ENCODE results near the gene NME1. TPM values are rescaled to one million over a fixed set of nuclear protein-coding genes. Genes with fewer than 3 reads are reported as not detected.

NME1 gene
- total and polyA plus RNA-seq, 2 donors from 2014 or later, result 55.9 to 112 TPM

GRCh38 chr17:51189162-51189561, 35.8 kb downstream of the NME1 start:
- intact Hi-C loops (cut with DNase I), result no loop called here
- peaks cover 7 to 21% (median 14%) of the 10 kb centered on the region in 3 donors for H3K36me3 ChIP-seq (ENCODE audit: control insufficient read depth in 2 of 3, insufficient read depth in 3 of 3, low read length in 3 of 3)
- no peak for FAIRE-seq
- H3K4me3 ChIP-seq (ENCODE audit: low read length in 3 of 3), result no peak overlapping the region
- H3K4me1 ChIP-seq (ENCODE audit: control insufficient read depth in 2 of 3, insufficient read depth in 2 of 3, low read depth in 1 of 3, low read length in 3 of 3), result no peaks in the 10 kb centered on the region
- H3K27me3 ChIP-seq (ENCODE audit: control insufficient read depth, insufficient read depth, low read length), result no peaks in the 10 kb centered on the region
- no peaks in the 10 kb centered on the region for H3K9me3 ChIP-seq (ENCODE audit: control insufficient read depth in 2 of 3, insufficient read depth in 1 of 3, low read length in 3 of 3)
- no peak overlapping the region for H3K27ac ChIP-seq (ENCODE audit: low read depth in 2 of 2, low read length in 2 of 2)
- no peak for TF ChIP-seq CTCF (IDR thresholded peaks at IDR 0.05; ENCODE audit: borderline replicate concordance, extremely low read depth, insufficient read depth)
- no peak for DNase-seq
- no peak overlapping the region for H3K9ac ChIP-seq (ENCODE audit: low read length in 3 of 3)

- intact Hi-C loops (cut with DNase I), result no loop called here
- DNase-seq (no peak), FAIRE-seq (no peak)
- H3K27ac ChIP-seq (ENCODE audit: low read depth in 2 of 2, low read length in 2 of 2), result no peak overlapping the region
- TF ChIP-seq CTCF (IDR thresholded peaks at IDR 0.05; ENCODE audit: borderline replicate concordance, extremely low read depth, insufficient read depth), result no peak
- no peak overlapping the region for H3K4me3 ChIP-seq (ENCODE audit: low read length in 3 of 3)
- no peak overlapping the region for H3K9ac ChIP-seq (ENCODE audit: low read length in 3 of 3)
- H3K27me3 ChIP-seq (ENCODE audit: control insufficient read depth, insufficient read depth, low read length), result no peaks in the 10 kb centered on the region
- H3K9me3 ChIP-seq (ENCODE audit: control insufficient read depth in 2 of 3, insufficient read depth in 1 of 3, low read length in 3 of 3), result no peaks in the 10 kb centered on the region
- H3K4me1 ChIP-seq (ENCODE audit: control insufficient read depth in 2 of 3, insufficient read depth in 2 of 3, low read depth in 1 of 3, low read length in 3 of 3), result no peaks in the 10 kb centered on the region
- peaks cover 6 to 23% (median 14%) of the 10 kb centered on the region in 3 donors for H3K36me3 ChIP-seq (ENCODE audit: control insufficient read depth in 2 of 3, insufficient read depth in 3 of 3, low read length in 3 of 3)
These were observed 36.3 kb downstream of the NME1 start for GRCh38 chr17:51189628-51190027.

- Histone ChIP-seq H3K27me3 (ENCODE audit: control insufficient read depth, insufficient read depth, low read length) (no peaks in the 10 kb centered on the region), H3K4me3 (ENCODE audit: low read length in 3 of 3) (no peak overlapping the region), H3K9ac (ENCODE audit: low read length in 3 of 3) (no peak overlapping the region), H3K4me1 (ENCODE audit: control insufficient read depth in 2 of 3, insufficient read depth in 2 of 3, low read depth in 1 of 3, low read length in 3 of 3) (no peaks in the 10 kb centered on the region), H3K36me3 (ENCODE audit: control insufficient read depth in 2 of 3, insufficient read depth in 3 of 3, low read length in 3 of 3) (peaks cover 10 to 33% (median 17%) of the 10 kb centered on the region in 3 donors), H3K9me3 (ENCODE audit: control insufficient read depth in 2 of 3, insufficient read depth in 1 of 3, low read length in 3 of 3) (no peaks in the 10 kb centered on the region), H3K27ac (ENCODE audit: low read depth in 2 of 2, low read length in 2 of 2) (no peak overlapping the region)
- intact Hi-C loops (cut with DNase I), result no loop called here
- FAIRE-seq (no peak), DNase-seq (no peak)
- no peak for TF ChIP-seq CTCF (IDR thresholded peaks at IDR 0.05; ENCODE audit: borderline replicate concordance, extremely low read depth, insufficient read depth)
These were observed 38.5 kb downstream of the NME1 start for GRCh38 chr17:51191895-51192294.

- H3K27me3 ChIP-seq (ENCODE audit: control insufficient read depth, insufficient read depth, low read length), result no peaks in the 10 kb centered on the region
- no peak overlapping the region for H3K4me3 ChIP-seq (ENCODE audit: low read length in 3 of 3)
- H3K9ac ChIP-seq (ENCODE audit: low read length in 3 of 3), result no peak overlapping the region
- FAIRE-seq, result no peak
- H3K9me3 ChIP-seq (ENCODE audit: control insufficient read depth in 2 of 3, insufficient read depth in 1 of 3, low read length in 3 of 3), result no peaks in the 10 kb centered on the region
- H3K36me3 ChIP-seq (ENCODE audit: control insufficient read depth in 2 of 3, insufficient read depth in 3 of 3, low read length in 3 of 3), result peaks cover 20 to 43% (median 27%) of the 10 kb centered on the region in 3 donors
- intact Hi-C loops (cut with DNase I), result no loop called here
- no peak overlapping the region for H3K27ac ChIP-seq (ENCODE audit: low read depth in 2 of 2, low read length in 2 of 2)
- H3K4me1 ChIP-seq (ENCODE audit: control insufficient read depth in 2 of 3, insufficient read depth in 2 of 3, low read depth in 1 of 3, low read length in 3 of 3), result no peaks in the 10 kb centered on the region
- DNase-seq, result no peak
- TF ChIP-seq CTCF (IDR thresholded peaks at IDR 0.05; ENCODE audit: borderline replicate concordance, extremely low read depth, insufficient read depth), result no peak
These were observed 44.4 kb downstream of the NME1 start for GRCh38 chr17:51197754-51198153.
